NCI-H187 treated with DMSO at 0.1 percent for 48 hours (cell line): ENCODE results near the gene AKR7A2.

ENCODE experiments used
- DNase-seq: peaks from one replicate; lab custom pipeline; 2025; lab: John Stamatoyannopoulos, UW

Gene AKR7A2

DNA sequence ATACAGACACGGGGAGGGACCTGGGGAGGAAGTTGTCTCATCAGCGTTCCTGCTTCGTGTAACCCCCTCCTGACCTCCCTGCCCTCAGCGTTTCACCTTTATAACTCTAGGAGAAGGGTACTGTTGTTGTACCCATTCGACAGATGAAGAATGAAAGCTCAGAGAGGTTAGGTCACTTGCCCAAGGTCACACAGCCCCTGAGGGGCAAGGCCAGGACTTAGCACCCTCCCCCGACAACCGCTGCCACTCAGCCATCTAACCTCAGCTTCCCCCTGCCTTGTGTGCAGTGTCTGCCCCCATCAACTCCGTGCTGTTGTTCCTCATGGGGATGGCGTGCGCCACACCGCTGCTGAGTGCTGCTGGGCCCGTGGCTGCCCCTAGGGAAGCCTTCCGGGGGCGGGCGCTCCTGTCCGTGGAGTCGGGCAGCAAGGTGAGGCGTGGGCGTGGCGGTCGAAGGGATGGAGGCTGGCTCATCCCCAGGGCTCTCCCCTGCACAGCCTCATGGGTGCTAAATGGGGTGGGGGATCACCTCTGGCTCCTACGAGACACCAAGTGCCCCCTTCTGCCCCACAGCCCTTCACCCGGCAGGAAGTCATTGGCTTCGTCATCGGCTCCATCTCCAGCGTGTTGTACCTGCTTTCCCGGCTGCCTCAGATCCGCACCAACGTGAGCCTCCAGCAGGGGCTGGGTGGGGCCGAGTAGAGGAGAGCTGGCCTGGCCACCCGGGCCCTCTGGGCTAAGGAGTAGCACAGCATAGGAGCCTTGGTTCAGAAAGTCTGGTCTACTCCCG lies 14.2 kb upstream of the AKR7A2 start:
- DNase-seq: no peak

DNA sequence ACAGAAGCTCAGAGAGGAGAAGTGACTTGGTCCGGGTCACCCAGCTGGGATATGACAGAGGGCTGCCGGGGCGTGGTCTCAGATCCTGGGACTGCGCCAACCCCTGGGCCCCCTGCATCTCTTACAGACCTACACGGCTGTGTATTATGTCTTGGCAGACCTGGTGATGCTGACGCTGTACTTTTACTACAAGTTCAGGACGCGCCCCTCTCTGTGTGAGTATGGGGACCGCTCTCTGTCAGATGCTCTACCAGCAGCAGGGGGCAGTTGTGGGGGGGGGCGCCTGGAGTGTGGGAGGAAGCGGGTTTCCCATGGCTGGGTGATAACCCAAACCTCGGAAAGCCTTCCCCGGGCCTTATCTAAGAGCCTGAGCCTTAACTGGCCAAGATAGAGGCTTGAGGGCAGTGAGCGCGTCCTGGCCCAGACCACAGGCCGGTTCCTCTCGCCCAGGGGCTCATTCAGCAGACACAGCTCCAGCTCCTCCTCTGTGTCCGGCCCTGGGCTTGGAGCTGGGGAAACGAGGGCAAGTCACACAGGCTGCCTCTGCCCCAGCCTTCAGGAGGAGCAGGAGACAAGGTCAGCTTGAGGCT lies 13.5 kb upstream of the AKR7A2 start:
- no peak for DNase-seq

DNA sequence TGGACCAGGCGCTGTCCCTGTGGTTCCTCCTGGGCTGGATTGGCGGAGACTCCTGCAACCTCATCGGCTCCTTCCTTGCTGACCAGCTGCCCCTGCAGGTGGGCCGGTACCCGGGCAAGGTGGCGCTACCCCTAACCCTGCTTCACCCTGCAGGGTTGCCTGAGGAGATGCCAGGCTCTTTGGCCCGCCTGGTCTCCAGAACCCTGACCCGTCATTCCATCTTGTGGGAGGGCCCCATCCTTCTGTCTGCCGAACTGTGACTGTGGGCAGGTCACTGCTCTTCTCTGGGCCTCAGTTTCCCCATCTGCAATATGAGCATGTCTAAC lies 12.7 kb upstream of the AKR7A2 start:
- DNase-seq: no peak

DNA sequence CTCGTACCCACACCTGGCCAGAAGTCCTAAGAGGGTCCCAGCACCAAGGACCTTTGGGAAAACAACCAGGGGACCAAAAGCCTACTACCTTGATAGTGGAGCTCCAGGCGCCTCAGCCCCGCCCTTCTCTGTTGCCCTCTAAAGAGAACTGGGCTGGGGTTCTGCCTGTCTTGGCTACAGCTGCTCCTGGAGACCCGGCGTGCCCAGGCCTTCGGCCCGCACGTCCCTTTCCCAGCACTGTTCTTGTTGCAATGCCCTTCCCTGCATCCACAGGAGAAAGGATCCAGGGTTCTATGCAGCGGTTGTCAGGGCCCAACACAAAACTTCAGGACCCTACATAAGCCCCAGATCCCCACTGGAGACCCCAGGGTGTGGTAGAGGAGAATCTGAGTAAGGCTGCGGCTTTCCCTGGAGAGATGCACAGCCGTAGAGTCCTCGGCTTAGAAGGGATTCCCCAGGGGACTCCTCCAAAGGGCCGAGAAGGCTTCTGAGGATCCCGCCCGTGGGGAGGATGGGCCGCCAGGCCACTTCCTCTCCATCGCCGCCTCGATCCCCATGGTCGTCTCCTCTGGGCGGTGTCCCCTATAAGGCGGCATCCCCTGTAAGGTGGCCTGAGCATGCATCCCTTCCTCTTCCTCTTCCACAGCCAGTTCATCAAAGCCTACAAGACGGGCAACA lies 12.2 kb upstream of the AKR7A2 start:
- no peak for DNase-seq

DNA sequence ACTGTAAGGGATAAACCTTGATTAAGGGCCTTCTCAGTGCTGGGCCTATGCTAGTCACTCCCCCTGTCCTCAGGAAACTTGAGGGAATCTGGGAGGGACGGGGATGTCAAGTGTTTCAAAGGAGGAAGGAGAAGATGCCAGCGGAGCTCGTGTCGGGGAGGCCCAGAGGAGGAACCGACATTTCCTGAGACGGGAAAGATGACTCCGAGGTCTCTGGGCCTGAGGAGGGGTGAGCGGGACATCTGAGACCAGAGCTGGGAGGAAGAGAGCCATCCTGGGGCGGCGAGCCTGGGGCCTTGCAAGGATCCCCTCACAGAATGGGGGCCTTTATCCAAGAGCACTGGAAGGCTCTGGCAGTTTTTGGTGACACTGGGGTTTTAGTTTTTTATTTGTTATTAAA lies 10.5 kb upstream of the AKR7A2 start:
- DNase-seq: no peak

DNA sequence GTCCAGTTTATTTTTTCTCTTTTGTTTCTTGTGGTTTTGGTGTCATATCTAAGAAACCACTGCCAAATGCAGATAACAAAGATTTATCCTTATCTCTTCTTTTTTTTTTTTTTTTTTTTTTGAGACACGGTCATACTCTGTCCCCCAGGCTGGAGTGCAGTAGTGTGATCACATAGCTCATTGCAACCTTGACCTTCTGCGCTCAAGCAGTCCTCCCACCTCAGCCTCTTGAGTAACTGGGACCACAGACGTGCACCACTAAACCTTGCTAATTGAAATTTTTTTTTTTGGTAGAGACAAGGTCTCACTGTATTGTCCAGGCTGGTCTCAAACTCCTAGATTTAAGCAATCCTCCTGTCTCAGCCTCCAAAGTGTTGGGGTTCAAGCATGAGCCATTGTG lies 9.1 kb upstream of the AKR7A2 start:
- DNase-seq: no peak

DNA sequence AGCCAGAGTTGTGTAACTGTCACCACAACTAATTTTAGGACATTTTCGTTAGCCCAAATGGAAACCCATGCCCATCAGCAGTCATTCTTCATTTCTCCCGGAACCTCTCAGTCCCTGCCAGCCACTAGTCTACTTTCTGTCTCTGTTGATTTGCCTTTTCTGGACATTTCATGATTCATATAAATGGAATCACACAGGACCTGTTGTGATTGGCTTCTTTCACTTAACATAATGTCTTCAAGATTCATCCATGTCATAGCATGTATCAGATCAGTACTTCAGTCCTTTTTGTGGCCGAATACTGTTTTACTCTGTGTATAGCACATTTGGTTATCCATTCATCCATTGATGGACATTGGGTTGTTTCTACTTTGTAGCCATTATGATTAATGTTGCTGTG lies 7.3 kb upstream of the AKR7A2 start:
- no peak for DNase-seq

DNA sequence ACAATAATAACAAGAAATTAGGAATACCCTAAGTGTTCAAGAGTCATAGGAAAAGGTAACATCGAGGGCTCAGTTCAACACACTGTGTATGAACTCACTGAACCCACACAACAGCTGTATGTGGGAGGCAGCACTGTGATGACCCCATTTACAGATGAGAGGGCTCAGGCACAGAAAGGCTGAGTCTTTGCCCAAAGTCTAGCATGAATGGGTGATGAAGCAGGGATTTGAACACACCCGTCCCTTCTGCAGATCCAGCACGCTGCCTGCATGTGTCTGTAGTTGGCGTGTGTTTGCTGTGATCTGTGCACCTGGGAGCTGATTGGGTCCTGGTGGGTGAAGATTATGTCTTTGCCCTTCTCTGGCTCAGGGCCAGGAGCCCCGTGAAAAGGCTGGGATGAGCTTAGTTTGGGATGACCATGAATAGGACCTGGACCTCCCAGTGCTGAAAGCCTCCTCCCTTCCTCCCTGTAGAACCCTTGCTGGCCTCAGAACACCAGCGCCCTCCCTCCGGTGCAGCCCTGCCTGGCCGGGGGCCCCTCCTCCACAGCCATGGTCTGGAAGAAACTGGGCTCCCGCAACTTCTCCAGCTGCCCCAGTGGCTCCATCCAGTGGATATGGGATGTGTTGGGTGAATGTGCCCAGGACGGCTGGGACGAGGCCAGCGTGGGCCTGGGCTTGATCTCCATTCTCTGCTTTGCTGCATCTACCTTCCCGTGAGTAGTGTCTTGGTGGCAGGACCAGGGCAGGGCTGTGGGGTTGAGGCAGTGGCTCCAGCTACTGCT lies 5.4 kb upstream of the AKR7A2 start:
- no peak for DNase-seq

DNA sequence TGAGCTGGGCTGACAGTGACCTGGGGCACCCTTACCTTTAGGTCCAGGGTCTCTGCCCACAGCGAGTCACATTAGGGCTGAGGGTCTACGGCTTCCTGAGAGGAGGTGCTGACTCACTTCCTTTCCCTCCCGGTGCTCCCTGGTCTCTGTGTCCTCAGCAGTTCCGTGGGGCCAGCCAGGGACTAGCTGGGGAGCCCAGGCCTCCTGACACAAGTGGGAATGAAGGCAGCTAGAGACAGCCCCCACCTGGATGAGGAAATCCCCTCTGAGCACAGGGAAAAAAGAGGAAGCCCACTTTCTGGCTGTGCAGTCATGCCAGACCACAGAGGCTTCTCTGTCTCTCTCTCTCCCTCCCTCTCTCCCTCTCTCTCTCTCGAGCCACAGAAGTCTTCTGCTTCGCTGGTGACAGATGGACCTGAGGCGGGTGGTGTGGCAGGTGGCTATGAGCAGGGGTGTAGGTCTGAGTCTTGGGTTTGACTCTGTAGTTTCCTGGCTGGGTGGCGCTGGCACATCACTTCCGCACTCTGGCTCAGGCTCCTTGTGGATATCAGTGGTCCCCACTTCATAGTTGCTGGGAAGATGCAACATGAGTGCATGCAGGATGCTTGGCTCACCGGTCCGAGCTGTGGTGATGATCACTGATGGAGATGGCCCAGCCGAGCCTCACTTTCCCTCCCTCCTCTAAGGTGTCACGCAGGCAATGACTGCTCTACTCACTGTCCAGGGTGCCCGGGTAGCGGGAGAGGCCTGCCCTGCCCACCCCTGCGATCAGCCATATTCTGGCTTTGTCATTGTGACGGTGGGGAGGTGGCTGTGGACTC lies 3.6 kb upstream of the AKR7A2 start:
- no peak for DNase-seq

DNA sequence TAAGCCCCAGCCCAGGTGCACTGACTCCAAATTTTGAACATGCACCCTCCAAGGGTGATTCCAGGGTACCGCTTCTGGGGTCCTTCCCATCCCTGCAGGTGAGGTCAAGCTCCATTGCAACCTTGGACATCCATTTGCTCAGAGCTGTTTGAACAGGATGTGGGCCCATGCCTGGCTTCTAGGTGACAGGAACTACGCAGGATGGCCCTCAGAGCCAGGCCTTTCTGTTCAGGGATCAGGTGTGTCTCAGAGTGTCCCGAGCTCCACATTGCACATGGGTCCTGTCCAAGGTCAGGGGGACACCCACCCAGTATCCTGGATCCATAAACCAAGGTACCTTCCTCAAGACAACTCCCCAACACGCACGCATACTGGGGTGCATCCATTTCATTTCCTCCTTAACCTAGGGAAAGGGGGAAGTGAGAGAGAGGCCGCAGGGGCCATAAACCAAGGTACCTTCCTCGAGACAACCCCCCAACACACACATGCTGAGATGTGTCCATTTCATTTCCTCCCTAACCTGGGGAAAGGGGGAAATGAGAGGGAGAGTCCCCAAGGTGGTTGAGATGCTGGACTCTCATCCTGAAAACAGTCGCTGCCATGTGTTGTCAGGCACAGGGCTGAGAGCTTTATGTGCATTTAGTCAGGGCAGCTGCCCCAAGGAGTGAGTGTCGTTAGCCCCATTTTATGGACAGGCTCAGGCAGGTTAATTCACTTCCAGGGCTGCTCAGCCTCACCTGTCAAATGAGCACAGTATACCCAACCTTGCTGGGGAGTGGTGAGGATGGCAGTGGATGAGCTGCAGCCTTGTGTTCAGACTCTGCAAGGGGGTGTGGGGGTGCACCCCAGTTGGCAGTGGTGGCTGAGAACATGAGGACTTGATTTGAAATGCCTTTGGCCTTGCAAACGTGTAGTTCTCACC lies 2.3 kb upstream of the AKR7A2 start:
- DNase-seq: no peak

DNA sequence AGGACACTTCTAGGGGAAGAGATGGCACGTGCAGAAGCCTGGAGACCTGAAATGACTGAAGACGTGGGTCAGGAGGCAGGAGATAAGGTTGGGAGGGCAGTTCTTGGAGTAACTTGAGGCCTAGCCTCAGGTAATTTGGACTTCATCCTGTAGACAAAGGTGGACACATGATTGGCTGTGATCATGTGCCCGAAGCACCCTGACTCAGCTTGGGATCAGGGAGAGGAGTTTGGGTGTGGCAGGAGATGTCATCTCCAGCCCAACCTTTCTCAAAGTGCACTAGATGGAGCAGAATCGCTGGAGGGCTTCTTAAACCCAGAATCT lies 1.7 kb upstream of the AKR7A2 start:
- no peak for DNase-seq

DNA sequence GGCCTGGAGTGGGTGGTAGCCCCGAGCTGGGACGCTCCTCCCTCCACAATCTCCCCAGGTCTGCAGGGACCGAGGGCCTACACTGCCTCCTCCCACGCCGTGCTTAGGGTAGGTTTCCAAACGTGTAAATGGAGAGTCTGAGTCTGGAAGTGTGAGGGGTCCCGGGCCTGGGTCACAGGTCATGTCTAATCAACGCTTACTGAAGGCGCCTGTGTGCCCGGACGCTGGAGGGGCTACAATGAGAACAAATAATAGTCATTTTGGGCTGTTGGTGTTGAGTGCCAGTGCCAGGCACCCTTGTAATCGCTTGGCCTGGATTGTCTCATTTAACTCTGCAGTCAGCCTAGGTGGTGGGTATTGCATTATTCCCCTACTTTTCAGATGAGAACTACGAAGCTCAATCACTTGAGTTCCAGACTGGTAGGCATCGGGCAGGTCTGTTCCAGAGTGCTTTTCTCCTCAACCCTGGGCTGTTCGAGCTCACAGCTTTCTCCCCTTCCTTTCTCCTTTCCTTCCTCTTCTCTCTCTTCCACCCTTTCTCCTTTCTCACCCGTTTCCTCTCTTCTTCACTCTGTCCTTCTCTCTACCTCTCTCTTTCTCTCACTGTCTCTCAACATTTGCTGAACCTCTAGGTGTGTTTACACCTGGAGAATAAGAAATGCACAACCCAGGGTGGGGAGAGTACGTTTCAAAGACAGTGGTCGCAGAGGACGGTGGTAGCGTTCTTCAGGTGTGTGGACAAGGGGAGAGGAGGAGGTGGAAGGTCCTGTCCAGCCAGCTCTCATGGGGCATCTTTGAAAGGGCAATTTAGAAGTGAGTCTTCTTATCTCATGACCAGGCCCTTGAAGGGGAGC lies 1.1 kb upstream of the AKR7A2 start:
- no peak for DNase-seq

DNA sequence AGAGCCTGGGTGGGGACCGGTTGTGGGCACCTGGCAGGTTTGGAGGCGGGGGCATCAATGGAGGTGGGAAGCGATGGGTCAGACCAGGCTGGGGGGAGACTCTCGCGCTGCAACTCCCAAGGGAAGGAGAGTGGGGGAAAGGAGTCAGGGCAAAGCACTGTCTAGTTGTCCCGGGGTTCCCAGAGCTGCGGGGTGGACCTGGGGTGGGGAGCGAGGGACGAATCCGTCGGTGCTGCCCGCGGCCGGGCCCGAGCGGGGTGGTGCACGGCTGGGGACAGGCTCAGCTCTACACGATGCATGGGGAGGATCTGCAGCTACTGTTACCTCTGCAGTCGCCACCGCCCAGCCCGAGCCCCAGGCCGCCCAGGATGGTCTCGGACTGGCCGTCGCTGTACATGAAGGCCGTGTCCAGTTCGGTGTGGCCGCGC lies 427 bp downstream of the AKR7A2 start:
- no peak for DNase-seq

DNA sequence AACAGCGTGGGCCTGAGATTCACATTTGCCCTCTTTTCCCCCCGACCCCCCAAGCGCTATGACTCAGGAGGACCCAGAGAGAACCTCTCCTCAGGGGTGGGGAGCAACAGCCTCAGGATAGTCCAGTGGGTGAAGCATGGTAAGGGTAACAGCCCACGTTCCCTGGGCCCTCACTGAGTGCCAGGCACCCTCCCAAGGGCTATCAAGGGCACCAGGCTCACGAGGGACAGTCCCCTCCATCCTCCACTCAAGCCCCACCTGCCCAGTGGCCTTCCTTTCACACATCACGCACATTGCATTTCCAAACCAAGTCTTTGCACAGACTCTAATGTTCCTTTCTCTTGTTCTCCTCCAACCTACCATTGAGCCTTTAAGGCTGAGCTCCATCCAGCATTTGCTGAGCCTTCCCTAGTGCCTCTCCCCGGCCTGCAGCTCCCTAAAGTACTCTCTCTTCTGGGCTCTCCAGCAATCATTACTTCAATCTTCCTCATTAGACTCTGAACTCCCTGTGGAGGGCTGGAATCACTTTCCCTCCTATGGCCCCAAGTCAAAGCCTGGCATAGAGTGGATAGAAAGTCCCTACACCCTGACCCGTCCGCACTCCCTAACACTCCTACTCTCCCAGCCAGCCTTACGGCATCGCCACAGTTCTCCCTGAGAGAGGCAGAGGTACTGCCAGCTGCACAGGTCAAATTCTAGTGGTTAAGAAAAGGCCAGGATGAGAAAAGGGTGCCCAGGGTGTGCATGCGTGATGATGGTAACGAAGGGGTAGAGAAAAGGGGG lies 1.0 kb downstream of the AKR7A2 start:
- DNase-seq: no peak

DNA sequence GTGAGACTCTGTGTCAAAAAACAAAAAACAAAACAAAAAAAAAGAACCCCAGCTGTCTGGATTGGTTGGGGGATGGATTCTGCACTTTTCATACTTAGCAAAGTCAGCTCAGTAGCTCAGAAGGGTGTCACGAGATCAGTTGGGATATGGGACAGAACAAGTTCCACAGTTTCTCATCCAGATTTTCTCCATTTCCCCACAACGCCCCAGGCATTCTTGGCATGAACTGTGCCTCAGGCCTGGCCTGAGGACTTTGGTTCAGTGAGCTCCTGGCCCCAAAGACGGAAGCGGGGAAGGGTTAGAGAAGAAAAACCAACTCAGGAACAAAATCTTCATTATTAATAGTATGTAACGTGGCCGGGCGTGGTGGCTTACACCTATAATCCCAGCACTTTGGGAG lies 1.9 kb downstream of the AKR7A2 start:
- no peak for DNase-seq

DNA sequence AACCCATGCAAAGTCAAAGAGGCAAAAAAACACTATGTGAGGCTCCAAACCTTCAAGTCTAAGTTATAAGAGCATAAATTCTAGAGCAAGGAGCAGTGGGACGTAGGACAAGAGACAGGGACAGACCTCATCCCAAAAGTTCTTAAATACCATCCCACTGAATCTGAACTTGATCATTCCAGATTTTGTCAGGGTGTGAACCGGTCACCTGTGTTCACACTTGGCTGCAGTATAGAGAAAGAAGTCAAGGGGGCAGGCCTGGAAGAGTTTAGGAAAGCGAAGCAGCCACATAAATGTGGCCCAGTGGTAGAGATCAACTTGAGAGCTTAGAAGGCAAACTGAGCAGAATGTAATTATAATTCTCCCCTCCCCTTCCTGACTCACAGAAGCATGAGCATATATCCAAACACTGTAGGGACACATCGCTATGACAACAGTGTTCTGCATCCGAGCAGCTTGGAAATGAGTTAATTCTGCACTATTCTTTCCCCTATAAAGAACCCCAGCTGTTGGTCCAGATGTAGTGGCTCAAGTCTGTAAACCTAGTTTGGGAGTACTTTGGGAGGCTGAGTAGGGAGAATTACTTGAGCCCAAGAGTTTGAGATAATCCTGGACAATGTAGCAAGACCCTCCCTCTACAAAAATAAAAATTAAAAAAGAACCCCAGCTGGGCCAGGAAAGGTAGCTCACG lies 2.7 kb downstream of the AKR7A2 start:
- no peak for DNase-seq

DNA sequence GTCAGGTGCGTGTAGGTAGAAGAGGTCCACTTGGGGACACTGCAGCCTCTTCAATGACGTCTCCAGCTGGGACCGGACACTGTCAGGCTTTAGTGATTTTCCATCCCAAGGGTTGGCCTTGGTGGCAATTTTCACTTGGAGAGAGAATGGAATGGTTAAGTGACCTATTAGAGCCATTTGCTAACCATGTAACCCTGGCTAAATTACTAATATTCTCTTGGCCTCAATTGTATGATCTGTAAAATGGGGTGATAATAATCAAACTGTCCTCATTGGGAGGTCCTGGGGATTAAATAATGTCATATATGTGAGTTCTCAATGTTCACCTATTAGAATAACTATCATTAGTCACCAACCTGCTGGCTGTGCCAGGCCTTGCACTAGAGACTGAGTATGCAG lies 3.4 kb downstream of the AKR7A2 start:
- DNase-seq: no peak

DNA sequence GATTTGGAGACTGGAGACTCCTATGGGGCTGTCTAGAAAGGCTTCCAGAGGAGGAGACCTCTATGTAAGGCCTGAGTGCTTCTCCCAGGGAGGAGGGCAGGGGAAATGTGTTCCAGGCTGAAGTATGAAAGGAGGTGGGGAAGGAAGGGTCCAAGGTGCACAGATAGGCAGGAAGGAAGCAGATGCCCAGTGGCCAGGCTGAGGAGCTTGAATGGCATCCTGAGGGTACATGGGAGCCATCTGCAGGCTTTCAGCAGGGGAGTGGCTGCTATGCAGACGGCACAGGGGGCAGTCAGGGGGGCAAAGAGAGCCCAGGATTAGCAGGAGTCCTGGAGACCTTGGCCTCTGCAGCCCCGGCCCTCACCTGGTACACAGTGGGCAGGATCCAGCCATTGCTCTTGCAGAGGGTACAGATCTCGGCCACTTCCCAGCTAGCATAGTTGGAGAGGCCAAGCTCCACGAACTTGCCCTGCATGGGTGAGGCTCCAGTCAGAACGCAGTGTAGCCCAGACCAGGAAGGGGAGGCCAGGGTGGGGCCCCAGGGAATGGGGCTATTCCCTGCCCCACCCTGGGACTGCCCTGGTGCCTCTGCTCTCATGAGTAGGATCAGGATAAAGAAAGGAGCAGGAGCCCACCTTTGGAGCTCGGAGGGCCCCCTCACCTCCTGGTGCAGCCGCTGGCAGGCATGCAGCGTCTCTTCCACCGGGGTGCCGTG lies 4.0 kb downstream of the AKR7A2 start:
- DNase-seq: no peak
